Stomach (tissue), 4 donors: ENCODE data around the gene FSCN2.

Source experiments
- CTCF ChIP-seq, 7 experiments: fragments of 450-650 bp in 4 of 7; fragments of 200-600 bp in 3 of 7; sonication (generic) in 3 of 7; IDR thresholded peaks; one replicate each; pipeline ENCODE4 v1.5.1; 2016 to 2019; ENCODE audit warnings: antibody characterized with exemption in 7 of 7, control low read depth in 2 of 7, mild to moderate bottlenecking in 1 of 7
- EP300 ChIP-seq: sonication (generic); formaldehyde crosslinking; IDR thresholded peaks from one replicate; pipeline ENCODE4 v1.6.1; 2017; ENCODE audit warnings: antibody characterized with exemption
- POLR2A ChIP-seq, 4 donors: fragments of 450-650 bp; IDR thresholded peaks; one replicate each; pipeline ENCODE4 v1.6.1; 2016; ENCODE audit warnings: antibody characterized with exemption in 4 of 4, control low read depth in 2 of 4, mild to moderate bottlenecking in 1 of 4, moderate library complexity in 1 of 4

GRCh38 chr17:81529437-81529803, 1.2 kb downstream of the FSCN2 start:
- TF ChIP-seq CTCF (IDR thresholded peaks at IDR 0.05), result no peak
- TF ChIP-seq POLR2A (IDR thresholded peaks at IDR 0.05), result no peak
- TF ChIP-seq EP300, result no peak
